NCI-H524 treated with DMSO at 0.1 percent for 48 hours (cell line): ENCODE data around the gene SETBP1.

ENCODE experiments used
- DNase-seq: peaks from one replicate; lab custom pipeline; 2025; lab: John Stamatoyannopoulos, UW

Gene SETBP1

DNA sequence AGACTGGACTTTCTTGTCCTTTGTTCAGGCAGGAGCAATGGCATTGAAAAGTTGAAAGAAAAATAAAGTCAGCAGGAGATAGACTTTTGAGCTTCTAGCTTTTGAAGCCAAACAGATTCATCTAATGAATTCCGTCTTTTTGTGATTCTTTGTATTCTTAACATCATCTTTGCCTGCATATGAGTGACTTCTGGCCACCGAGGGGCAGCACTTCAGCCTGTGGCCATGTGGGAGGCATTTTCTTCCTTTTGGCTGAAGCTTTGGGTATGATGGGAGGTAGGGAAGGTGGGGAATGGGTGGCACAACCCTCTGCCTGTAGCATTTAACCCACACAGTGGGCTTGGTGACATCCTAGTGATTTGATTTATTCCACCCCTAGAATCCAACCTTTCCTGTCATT lies 220.6 kb downstream of the SETBP1 start:
- no peak for DNase-seq

DNA sequence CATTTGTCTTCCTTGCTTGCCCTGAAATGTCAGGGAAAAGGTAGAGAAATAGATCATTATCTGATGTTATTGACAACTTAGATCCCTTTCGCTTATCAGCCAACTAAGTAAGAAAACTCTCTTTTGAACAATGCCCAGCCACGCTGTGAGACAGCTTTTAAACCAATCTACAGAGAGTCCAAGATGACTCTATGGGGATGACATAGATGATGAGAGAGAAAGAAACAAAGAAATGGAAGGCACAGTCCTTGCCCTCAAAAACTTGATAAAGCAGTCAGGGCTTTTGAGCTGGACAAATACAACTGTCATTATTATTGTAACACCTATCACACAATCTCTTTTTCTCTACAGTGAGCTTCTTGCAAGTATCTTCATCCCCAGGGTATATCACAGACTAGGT lies 222.6 kb downstream of the SETBP1 start:
- DNase-seq, result no peak

DNA sequence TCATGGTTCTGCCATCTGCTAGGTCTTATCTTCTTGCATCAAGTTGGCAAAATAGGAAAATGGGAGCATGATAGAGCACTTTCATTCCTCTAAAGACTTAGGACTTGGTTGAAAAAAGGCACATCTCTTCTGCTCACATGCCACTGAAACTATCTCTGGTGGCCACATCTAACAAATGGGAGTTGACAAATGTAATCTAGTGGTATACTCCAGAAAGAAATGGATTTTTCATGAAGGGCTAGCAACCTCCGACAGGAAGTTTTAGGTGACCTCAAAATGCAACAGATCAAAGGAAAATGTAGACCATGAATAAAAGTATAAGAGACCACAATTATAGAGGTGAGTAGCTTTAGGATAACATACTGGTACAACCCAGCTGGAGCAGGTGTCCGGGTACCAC lies 224.1 kb downstream of the SETBP1 start:
- no peak for DNase-seq

DNA sequence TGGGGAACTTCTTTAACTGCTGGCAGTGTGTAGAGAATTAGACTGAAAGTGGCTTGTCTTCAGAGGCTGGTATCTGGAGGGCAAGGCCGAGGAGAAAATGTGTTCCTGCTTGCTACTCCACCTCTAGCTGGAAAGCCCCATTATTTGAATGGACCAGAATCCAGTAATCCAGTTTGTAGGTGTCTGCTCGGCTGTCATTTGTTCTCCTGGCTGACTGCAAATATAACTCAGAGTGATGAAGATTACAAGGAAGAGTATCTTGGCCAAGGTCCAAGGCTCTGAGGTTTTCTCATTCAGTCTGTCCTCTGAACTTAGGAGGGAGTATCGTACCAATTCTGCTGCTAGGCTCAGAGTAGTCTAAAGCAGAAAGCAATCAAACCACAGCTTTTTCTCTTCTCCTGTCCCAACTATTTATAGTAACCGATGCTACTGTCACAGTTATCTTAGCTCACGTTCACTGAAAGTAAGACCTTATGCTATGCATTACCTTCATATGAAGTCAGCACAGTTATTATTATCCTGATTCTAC lies 228.6 kb downstream of the SETBP1 start:
- DNase-seq, result no peak

DNA sequence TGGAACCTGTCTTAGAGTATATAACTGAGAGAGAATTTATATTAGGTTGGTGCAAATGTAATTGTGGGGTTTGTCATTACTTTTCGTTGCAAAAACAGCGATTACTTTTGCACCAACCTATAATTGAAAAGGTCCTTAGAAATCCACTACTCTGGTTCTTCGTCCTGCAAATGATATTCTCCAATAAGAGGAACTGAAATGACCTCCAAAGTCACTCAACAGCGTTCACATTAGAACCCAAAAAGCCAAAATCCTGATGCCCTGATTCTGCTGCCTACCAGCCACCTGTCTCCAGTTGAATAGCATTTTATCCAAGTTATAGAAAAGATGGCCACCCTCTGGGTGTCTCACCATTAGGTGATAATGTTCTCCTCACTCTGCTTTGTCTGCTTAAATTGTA lies 230.6 kb downstream of the SETBP1 start:
- no peak for DNase-seq

DNA sequence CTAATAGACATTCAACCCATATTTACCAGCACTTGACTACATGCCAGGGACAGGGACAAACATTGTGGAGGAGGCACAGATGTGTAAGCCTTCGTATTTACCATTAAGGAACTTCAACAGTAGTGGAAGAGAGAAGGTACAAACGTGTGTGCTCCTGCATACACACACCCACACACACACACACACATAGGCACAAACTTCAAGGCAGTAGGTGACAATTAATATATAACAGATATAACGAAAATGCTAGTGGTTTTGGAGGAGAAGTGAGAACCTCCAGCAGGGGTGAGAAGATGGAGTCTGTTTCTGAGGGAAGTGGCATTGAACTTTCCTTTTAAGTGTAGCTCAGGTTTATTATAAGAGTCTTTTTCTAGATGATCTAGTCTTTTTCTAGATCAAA lies 231.1 kb downstream of the SETBP1 start:
- DNase-seq, result no peak

DNA sequence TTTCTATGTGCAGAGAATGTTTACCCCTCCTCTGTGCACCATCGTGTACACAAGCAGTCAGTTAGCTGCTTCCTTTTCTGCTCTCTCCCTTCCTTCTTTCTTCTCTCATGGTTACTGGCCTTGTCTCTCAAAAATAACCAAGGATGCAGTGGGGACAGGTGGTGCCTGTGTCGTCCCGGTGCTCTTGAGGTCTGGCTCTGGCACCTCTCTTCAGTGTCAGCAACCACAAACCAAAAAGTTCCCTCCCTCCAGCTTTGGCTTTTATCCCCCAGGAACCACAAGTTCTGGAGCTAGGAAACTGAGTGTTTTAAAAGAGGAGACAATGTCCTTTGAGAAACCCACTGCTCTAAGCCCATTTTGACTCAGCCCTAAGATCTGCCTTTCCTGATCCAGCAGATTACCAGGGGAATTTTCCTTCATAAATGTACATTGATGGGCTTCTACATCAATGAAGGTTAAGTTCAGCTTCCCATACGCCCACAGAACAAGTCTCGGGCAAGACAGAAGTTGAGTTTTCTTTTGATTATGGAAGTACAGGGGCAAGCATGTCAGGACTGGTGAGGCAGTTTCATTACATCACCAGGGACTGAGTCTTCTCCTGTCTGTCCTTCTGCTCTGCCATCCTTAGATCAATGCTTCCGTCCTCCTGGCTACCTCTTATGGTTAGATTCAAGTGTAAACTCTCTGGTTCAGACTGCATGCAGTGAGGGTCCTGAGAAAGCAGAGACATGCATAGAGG lies 232.2 kb downstream of the SETBP1 start:
- DNase-seq, result no peak

DNA sequence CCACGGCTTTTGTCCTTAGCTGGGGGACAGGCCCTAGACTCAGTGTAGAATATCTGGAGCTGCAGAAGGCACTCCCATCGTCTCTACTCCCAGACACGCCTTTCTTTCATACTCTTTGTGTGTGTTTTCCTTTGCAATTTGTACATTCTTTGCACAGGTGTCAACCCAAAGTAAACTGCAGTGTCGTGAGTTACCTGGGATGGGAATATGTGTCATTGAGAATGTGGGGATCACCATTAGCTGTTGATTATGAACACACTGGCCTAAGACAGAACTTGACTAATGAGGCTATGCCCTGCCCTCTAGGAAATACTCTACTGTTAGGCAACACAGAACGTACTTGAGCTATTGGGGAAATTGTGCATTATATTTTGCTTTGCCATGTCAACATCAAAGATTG lies 233.3 kb downstream of the SETBP1 start:
- no peak for DNase-seq

DNA sequence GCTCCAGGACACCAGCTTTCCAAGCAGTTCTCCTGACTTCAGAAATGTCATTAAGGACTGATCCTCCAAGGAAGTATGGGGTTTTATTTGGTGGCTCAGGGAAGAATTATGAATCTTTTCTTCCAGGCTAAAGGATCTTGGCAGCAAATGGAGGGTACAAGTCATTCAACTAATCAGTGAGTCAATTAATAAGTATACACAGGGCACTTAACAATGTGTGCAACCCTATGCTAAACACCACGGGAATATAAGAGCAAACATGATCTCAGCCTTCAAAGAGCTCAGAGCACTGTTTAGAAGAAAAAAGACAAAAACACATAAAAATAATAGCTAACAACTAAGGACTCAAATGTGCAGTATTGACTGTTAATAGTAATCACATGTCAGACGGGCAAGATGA lies 234.5 kb downstream of the SETBP1 start:
- DNase-seq, result no peak

DNA sequence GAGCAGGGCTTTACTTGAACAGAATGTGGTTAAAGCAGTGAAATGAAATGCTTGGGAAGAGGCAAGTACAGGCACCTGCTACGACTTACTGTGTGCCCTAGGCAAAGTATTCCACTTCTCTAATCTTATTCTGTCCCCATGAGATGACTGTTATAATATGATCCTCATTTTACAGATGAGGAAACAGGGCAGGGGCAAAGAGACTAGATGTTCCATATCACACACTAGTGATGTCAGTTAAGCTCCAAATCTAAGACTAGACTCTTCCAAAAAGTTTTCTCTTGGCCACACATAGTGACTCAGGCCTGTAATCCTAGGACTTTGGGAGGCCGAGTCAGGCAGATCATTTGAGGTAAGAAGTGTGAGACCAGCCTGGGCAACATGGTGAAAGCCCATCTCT lies 235.0 kb downstream of the SETBP1 start:
- DNase-seq, result no peak

DNA sequence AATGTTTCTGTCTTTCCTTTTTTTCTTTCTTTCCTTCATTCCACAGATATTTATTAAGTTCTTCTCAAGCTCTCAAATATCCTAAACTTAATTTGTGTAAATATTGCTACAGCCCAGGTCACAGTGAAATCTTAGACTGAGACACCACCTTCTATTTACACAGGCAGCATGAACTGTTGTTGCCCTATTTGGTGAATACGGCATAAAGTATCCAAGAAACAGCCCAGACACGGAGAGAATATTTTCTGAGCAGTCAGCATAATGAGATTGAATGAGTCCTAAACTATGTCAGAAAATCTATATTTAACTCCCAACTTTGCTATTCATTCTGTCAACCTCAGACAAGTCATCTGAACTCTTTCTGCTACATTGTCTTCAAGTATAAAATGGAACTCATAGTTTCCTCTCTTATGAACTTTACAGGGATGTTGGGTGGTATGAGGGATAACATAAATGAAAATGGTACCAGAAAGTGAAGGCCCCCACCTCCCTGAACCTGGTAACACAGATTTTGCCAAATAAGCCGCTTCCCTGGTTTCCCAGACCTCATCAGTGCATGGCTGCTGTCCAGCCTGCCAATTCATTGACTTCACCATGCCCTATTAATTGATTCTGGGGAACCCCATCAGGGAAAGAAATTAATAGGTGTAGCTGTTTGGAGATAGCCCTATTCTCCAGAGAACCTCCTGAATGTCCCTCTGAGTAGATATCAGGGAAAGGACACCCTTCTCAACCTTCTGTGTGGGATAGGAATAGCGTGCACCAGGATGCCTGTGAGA lies 235.9 kb downstream of the SETBP1 start:
- no peak for DNase-seq

DNA sequence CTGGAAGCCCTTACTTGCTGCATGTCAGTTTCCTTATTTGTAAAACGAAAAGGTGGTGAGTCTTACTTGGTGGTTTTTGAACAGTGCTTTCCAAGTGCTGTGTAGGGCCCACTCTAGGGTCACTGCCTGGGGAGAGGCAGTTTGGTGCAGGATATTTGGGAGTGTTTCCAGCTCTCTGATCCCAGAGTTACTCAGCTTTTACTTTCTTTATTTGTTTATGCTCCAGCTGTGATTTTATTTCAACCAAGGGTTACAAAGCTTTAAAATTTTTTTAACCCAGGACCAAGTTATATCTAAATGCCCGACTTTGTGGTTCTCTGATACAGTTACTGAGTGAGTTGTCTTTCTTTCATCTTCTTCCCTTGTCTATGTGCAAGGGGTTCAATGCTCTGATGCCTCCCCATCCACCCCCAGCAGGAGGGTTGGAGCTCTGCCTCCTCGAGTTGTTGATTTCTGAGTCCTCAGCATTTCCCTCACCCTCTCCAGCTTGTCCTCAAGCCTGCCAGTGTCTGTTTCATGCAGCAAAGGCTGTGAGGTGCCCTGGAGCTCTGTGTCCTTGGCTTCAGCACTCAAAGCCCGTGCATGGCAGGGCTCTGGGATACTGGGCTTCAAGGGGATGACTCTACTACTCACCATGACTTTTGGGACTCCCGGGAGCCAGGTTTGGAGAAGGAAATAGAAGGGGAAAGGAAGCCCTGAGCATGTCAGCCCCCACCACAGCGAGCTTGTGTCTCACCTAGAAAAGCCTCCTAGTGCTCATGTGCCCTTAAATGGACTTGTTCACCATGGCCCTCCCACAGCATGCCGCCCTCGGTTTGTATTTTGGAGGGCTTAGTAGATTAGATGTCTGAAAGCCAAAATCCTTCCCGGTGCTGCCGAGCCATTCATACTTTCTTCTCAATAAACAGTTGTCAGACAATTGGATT lies 236.8 kb downstream of the SETBP1 start:
- DNase-seq, result no peak

DNA sequence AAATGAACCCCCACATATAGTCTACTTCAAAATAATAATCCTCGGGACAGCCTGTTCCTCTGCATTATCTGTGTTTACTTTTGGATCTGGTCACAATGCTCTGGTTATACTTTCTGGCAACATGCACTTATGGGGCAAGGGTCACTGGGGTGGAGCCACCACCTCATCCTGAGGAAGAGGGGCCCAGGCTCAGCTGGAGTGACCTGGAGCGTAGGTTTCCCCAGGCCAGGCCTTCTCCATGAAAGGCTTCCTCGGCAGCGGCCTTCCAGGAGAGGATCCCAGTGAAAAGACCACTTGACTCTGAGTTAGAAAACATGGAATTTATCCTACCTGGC lies 237.4 kb downstream of the SETBP1 start:
- DNase-seq, result no peak

DNA sequence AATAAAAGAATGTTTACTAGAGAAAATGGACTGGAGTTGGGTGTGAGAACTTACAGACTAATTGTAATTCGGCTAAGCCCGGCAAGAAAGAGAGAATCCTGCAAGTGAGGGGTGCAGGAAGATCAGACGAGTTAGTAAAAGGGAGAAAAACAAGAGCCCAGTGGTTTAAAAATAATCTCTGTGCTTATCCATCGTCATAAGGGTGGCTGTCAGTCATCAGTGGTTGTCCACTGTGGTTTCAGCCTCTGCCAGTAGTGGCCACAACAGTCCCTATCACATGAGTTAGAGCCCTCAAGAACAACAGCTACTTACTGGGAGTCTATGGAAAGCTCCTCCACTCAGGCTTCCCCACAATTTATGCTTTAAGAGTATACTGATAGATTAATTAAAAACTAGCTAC lies 239.8 kb downstream of the SETBP1 start:
- no peak for DNase-seq

DNA sequence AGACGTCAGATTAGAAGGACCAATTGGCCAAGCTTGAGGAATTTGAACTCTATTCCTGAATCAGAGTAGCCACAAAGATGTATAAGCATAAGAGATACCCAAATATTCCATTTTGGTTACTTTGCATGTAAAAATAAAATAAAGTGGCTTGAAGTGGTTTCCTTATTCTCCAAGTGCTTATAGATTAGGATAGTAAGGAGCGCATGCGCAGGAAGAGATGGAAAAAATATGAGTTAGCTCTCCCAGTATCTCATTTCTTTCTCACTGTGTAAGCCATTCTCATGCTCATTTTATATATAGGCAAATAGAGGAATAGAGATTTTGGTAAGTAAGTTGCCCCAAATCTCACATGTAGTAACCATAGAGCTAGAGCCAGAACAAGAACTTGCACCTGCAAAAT lies 241.3 kb downstream of the SETBP1 start:
- no peak for DNase-seq

DNA sequence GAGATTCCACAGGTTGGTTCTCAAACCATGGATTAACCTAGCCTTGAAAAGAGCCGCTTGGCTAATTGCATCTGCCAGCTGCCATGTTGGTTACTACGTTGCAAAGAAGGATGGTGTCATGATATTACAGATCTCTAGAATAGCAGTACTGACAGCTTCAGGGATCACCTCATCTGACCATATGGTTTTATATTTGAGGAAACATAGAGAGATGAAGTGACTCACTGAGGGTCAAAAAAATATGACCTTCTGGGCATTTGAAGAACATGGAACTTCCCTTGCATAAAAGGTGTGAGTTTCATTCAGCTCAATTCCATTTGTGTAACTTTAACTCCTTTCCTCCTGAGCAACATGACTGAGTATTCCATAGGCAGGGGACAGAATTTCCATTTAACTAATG lies 242.3 kb downstream of the SETBP1 start:
- no peak for DNase-seq

DNA sequence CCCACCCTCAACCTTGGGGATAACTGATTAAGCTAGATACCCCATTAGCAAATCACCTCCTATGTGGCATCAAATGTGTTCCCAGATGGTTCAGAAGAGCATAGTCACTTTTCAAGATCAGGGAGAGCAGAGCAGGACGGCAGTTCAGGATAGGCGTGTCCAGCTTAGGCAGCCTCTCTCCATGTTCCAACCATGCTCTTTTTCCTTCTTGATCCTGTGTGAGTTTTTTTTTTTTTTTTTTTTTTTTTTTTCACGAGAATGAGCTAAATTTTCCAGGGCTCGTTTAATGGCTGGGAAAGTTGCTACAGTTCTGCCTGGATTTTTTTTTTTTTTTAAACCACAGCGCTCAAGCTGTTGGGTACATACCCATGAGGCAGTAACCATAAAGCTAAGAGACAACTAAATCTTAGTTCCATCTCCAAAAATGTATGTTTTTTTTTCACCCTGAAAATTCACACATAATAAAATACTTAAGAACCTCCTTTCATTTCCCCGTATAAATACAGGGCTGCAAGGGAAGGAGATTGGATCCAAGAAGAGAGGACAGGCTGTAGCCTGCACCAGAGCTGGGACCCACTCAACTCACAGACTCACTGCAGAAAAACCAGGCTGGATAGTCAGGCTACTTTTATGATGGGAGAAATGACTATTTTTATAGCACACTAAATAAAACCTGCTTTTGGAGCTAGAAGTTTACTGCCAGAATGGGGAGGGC lies 244.3 kb downstream of the SETBP1 start:
- DNase-seq, result no peak

DNA sequence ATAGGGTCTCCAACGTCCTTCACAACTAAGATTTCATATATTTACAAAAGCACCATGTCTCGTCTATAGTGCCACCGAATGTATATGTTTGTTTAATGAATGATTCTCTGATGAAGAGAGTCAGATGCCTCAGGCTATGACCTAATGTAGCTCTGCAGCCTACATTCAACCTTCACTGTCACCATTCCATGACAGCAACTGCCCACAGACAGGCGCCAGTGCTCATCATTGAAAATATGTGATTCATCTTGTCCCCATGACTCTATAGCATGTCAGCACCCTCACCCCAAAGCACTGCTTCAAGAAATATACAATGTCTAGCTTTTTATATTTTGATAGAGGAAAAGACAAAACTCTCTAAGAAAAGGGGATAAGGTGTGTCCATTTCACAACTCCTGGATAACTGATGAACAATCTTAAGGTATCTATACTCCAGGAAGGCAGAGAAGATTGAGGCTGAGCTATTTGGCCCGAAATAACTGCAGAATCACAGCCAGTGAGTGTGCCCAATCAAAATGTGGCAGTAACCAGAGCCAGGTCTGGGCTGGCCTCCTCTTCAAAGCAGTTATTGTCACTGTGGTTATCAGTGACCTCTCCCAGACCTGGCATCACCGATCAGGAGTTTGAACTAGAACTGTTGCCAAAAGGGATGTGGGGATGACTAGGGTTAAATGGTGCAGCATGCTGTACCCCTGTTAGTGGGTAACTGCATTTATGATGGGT lies 246.6 kb downstream of the SETBP1 start:
- no peak for DNase-seq

DNA sequence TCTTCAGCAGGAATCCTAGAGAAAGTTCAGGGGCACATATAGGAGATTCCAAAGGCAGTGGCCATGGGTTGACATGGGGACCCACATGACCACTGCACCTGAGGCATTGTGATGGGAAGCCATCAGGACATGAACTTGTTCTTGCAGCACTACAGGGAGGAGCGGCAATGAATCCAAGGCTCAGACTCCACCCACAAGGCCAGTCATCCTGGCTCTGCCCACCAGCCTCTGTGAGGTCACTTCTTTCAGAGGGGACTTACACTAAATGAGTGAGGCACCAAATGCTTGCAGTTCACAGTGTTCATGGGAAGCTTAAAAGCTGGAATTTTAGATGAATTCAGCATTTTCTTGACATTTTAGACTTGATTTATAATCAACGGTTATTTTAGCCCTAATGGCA lies 254.2 kb downstream of the SETBP1 start:
- DNase-seq, result no peak

DNA sequence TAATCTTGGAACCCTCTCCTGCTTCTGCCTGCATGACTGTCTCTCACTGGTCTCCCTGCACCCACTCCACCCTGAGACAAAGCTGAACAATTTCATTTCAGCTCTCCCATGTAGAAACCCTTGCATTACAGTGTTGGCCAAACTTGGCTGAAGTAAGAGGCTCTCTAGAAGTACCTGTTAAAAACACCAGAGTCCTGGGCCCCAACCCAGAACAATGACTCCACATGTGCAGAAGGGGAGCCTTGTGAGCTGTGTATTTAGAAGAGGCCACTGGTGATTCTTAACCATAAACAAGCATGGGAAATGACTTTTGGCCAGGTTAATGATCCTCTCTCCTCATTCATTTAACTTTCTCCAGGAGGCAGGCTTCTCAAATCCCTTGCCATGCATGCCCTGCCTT lies 254.8 kb downstream of the SETBP1 start:
- no peak for DNase-seq

DNA sequence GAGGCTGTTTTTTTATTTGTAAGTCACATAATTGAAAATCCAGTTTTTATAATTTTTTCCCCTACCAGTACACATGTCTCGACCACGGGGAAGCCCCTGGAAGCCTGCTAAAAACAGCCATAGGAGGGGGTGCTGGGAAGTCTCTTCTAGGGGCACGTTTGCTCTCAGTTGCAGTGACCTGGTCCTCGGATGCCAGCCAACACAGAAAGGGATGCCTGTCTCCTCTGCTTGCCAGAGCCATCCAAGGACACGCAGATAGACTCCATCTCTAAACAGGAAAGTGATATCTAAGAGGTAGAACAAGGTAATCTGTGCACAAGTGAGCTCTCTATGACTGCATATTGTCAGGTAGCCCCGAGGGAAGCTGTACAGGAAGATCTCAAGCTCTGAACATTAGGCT lies 255.8 kb downstream of the SETBP1 start:
- no peak for DNase-seq
